ENCODE measurements around the gene AGL. TPM values are rescaled to one million over a fixed set of nuclear protein-coding genes. Genes with fewer than 3 reads are reported as not detected.
"Not testable (repeated sequence)": the region's sequence is repeated elsewhere in the genome, so short reads cannot be mapped to it uniquely, and the experiment has no call there.

AGL gene
- total RNA-seq, 1 donor from 2014 or later: 13.4 TPM

- Mint-ChIP-seq H3K4me3 (no peak overlapping the region), H3K36me3 (ENCODE audit: low read depth) (peaks cover 8% of the 10 kb centered on the region), H3K9me3 (no peaks in the 10 kb centered on the region), H3K27me3 (ENCODE audit: low read depth) (no peaks in the 10 kb centered on the region), H3K4me1 (peaks cover 16% of the 10 kb centered on the region), H3K27ac (ENCODE audit: unreplicated experiment) (no peak overlapping the region)
- TF ChIP-seq CTCF (conservative IDR thresholded peaks at IDR 0.05): no peak
- DNase-seq (ENCODE audit: low read depth, low spot score): no peak
Observed at GRCh38 chr1:99855914-99856450, 5.8 kb downstream of the AGL start.

GRCh38 chr1:99857041-99857440 is 6.9 kb downstream of the AGL start:
- not testable (repeated sequence) for H3K4me3 Mint-ChIP-seq; H3K4me1 Mint-ChIP-seq; H3K36me3 Mint-ChIP-seq (ENCODE audit: low read depth); H3K27ac Mint-ChIP-seq (ENCODE audit: unreplicated experiment); DNase-seq (ENCODE audit: low read depth, low spot score); H3K27me3 Mint-ChIP-seq (ENCODE audit: low read depth); H3K9me3 Mint-ChIP-seq

DNA sequence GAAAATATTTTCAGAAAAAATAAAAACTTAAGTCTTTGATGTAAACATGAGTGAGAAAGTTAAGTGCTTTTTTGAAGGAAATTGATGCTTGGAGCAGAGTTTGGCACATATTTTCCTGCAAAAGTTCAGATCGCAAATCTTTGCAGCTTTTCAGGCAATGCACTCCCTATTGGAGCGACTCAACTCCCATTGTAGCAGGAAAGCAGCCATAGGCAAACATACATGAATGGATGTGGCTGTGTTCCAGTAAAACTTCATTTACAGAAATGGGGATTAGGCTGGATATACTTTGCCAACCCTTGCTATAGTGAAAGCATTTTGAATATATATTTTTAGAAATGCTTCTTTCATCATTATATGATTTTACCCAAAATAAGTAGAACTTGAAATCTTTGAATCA is 8.1 kb downstream of the AGL start:
- no peaks in the 10 kb centered on the region for H3K9me3 Mint-ChIP-seq
- TF ChIP-seq CTCF (conservative IDR thresholded peaks at IDR 0.05): no peak
- peaks cover 8% of the 10 kb centered on the region for H3K36me3 Mint-ChIP-seq (ENCODE audit: low read depth)
- H3K27me3 Mint-ChIP-seq (ENCODE audit: low read depth): no peaks in the 10 kb centered on the region
- H3K4me1 Mint-ChIP-seq: peaks cover under 1% of the 10 kb centered on the region
- no peak overlapping the region for H3K27ac Mint-ChIP-seq (ENCODE audit: unreplicated experiment)
- H3K4me3 Mint-ChIP-seq: no peak overlapping the region
- DNase-seq (ENCODE audit: low read depth, low spot score): no peak

DNA sequence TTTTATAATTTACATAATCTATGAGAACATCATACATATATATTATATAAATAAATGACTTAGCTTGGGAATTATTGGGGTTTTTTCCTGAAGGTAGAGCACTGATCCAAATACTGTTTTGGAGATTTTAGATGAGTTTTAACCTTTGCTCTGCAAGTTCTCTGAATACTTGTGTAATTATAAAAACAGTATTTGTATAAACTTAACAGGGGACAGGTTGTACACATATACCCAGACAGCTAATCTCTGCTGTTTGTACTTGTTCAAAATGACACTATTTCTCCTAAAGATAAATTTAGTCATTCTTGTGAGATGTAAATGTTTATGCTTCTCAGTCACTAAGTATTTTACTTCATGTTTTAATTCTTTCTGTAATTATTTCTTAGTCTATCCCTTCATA is 8.7 kb downstream of the AGL start:
- Mint-ChIP-seq H3K27me3 (ENCODE audit: low read depth) (no peaks in the 10 kb centered on the region), H3K27ac (ENCODE audit: unreplicated experiment) (no peak overlapping the region), H3K4me3 (no peak overlapping the region), H3K4me1 (no peaks in the 10 kb centered on the region), H3K9me3 (no peaks in the 10 kb centered on the region), H3K36me3 (ENCODE audit: low read depth) (peaks cover 8% of the 10 kb centered on the region)
- no peak for TF ChIP-seq CTCF (conservative IDR thresholded peaks at IDR 0.05)
- no peak for DNase-seq (ENCODE audit: low read depth, low spot score)

GRCh38 chr1:99860703-99861102 is 10.5 kb downstream of the AGL start:
- TF ChIP-seq CTCF (conservative IDR thresholded peaks at IDR 0.05): no peak

DNA sequence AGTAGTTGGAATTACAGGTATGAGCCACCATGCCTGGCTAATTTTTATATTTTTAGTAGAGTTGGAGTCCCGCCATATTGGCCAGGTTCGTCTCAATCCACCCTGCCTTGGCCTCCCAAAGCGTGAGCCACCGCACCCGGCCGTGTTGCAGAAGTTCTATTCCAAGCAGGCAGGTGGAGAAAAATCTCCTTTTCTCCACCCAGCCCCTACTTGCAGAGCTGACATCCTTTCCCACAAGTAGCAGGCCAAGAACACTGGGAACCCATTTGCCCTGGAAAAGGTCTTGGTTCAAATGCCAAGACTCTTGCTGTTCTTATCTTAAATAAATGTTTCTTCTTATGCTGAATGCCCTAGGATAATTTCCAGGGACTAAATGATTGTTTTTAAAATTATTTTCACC is 17.5 kb downstream of the AGL start:
- Mint-ChIP-seq H3K36me3 (ENCODE audit: low read depth) (no peaks in the 10 kb centered on the region), H3K27me3 (ENCODE audit: low read depth) (no peaks in the 10 kb centered on the region), H3K9me3 (no peaks in the 10 kb centered on the region), H3K27ac (ENCODE audit: unreplicated experiment) (no peak overlapping the region), H3K4me1 (no peaks in the 10 kb centered on the region), H3K4me3 (no peak overlapping the region)
- TF ChIP-seq CTCF (conservative IDR thresholded peaks at IDR 0.05): no peak
- no peak for DNase-seq (ENCODE audit: low read depth, low spot score)

More at GRCh38 chr1:99860703-99861102, 10.5 kb downstream of the AGL start:
- H3K36me3 Mint-ChIP-seq (ENCODE audit: low read depth): peaks cover 8% of the 10 kb centered on the region
- H3K4me3 Mint-ChIP-seq: no peak overlapping the region
- H3K27me3 Mint-ChIP-seq (ENCODE audit: low read depth): no peaks in the 10 kb centered on the region
- no peaks in the 10 kb centered on the region for H3K9me3 Mint-ChIP-seq
- H3K4me1 Mint-ChIP-seq: no peaks in the 10 kb centered on the region
- DNase-seq (ENCODE audit: low read depth, low spot score): no peak
- no peak overlapping the region for H3K27ac Mint-ChIP-seq (ENCODE audit: unreplicated experiment)
